SKM-1 (cell line): Measurements from ENCODE around the gene KLF2.

Source experiments
- DNase-seq: peaks from one replicate; lab custom pipeline; 2025; ENCODE audit not compliant: unreplicated experiment; lab: John Stamatoyannopoulos, UW

Gene KLF2

GRCh38 chr19:16375157-16375935, 50.7 kb downstream of the KLF2 start:
- DNase-seq, result no peak

DNA sequence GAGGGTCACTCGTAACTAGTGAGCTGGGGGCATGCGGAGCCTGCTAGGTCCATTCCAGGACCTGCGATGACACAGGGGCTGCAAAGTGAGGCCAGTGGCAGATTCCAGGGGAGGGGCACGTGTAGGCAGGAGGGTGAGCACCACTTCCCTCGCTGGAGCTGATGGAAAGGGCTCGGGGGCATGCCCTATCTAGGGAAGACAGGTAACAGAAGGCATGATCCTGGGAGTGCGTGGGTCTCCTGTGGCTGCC, 51.2 kb downstream of the KLF2 start:
- no peak for DNase-seq

- DNase-seq, result no peak
Measured at GRCh38 chr19:16376241-16376640, 51.6 kb downstream of the KLF2 start.

DNA sequence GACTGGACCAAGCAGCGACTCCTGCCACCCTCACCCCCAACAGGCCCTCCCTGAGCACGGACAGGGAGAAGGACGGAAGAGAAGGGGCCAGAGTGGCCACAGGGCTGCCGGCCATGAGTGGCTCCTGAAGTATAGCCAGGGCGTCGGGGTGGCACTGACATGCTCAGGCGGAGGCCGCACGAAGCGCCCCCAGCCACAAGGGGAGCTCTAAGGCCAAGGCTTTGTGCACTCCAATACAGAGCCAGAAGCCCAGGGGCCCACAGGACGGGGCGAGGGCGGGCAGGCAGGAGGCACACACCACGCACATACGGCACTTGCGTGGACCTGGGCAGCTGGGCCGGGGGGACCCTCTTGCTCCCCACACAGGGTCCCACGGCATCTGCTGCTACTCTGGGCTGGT, 52.0 kb downstream of the KLF2 start:
- no peak for DNase-seq

DNA sequence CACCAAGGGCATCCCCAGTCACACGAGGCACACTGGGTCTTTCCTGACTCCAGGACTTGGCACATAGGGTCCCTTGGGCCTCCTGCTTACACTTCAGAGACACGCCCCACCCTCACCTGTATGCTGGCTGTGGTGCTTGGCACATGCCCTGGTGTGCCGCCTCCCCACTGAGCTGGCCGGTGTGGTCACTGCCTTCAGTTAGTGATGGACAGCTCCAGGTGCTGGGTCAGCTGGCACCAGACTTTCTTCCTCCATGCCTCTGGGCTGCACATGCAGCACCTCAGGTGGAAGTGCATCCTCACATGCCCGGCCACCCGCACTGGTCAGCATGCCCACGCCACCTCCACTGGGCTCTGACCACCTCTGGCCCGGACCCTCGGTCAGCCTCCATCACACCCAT, 52.9 kb downstream of the KLF2 start:
- DNase-seq, result no peak
